GM12878 (cell line): Measurements from ENCODE around the gene SMARCE1. TPM values are rescaled to one million over a fixed set of nuclear protein-coding genes. Genes with fewer than 3 reads are reported as not detected.
A peak's percentile ranks its signal among the peaks of the same experiment; 100 is the strongest.

Source experiments
- BRCA1 ChIP-seq: IDR thresholded peaks from 2 replicates; pipeline ENCODE4 v1.6.1; 2011; ENCODE audit warnings: low read depth, low read length, improper control_type of control experiment
- CBFB ChIP-seq: IDR thresholded peaks from 2 replicates; pipeline ENCODE4 v1.6.1; 2016; ENCODE audit warnings: antibody characterized with exemption, low read depth
- CHD1 ChIP-seq: IDR thresholded peaks from 2 replicates; pipeline ENCODE4 v1.6.1; 2012; ENCODE audit warnings: low read depth, low read length, improper control_type of control experiment
- CHD4 ChIP-seq: fragments of 200-600 bp; sonication (generic); IDR thresholded peaks from 2 replicates; pipeline ENCODE4 v1.6.1; 2016; ENCODE audit warnings: mild to moderate bottlenecking
- EED ChIP-seq: sonication (generic); IDR thresholded peaks from 2 replicates; pipeline ENCODE4 v1.6.1; 2016; ENCODE audit warnings: antibody characterized with exemption, low read depth
- EP300 ChIP-seq, 2 experiments: fragments of 150-350 bp in 1 of 2; IDR thresholded peaks; 2 replicates each; pipeline ENCODE4 v1.6.1; 2011 to 2012; ENCODE audit warnings: low read depth in 2 of 2, low read length in 2 of 2, borderline replicate concordance in 1 of 2, improper control_type of control experiment in 1 of 2, inconsistent platforms in 1 of 2; ENCODE audit not compliant: control insufficient read depth in 1 of 2
- IKZF2 ChIP-seq, 2 experiments: fragments of 450-650 bp; IDR thresholded peaks; 2 replicates each; pipeline ENCODE4 v1.6.1; 2017; ENCODE audit warnings: mild to moderate bottlenecking in 2 of 2, moderate library complexity in 2 of 2
- JUND ChIP-seq: IDR thresholded peaks from 2 replicates; pipeline ENCODE4 v1.6.1; 2012; ENCODE audit warnings: low read depth, mild to moderate bottlenecking, low read length, improper control_type of control experiment, moderate library complexity
- KAT2A ChIP-seq: conservative IDR thresholded peaks from 2 replicates; pipeline ENCODE4 v1.6.1; 2011; ENCODE audit warnings: low read depth, low read length; ENCODE audit not compliant: control insufficient read depth
- KDM1A ChIP-seq: fragments of 200-600 bp; sonication (generic); IDR thresholded peaks from 2 replicates; pipeline ENCODE4 v1.6.1; 2016; ENCODE audit warnings: borderline replicate concordance
- KLF5 ChIP-seq: fragments of 450-650 bp; IDR thresholded peaks from 2 replicates; pipeline ENCODE4 v1.6.1; 2014; ENCODE audit warnings: mild to moderate bottlenecking; ENCODE audit not compliant: partially characterized antibody
- NKRF ChIP-seq: fragments of 450-650 bp; conservative IDR thresholded peaks from 2 replicates; pipeline ENCODE4 v1.6.1; 2017; ENCODE audit warnings: mild to moderate bottlenecking, moderate library complexity
- RELA ChIP-seq: fragments of 450-650 bp; IDR thresholded peaks from 2 replicates; pipeline ENCODE4 v1.8.0; 2014; ENCODE audit warnings: borderline replicate concordance; ENCODE audit not compliant: partially characterized antibody
- SUZ12 ChIP-seq: fragments of 200-600 bp; sonication (generic); IDR thresholded peaks from one replicate; pipeline ENCODE4 v1.6.1; 2018; ENCODE audit warnings: antibody characterized with exemption, mild to moderate bottlenecking; ENCODE audit not compliant: unreplicated experiment
- YY1 ChIP-seq: IDR thresholded peaks from 2 replicates; pipeline ENCODE4 v1.6.1; 2011; ENCODE audit warnings: low read depth, mild to moderate bottlenecking, low read length
- ZNF207 ChIP-seq: fragments of 450-650 bp; IDR thresholded peaks from 2 replicates; pipeline ENCODE4 v1.6.1; 2014; ENCODE audit warnings: antibody characterized with exemption, mild to moderate bottlenecking, borderline replicate concordance
- ZZZ3 ChIP-seq: IDR thresholded peaks from 2 replicates; pipeline ENCODE4 v1.6.1; 2011; ENCODE audit warnings: low read depth; ENCODE audit not compliant: control insufficient read depth, insufficient read length
- polyA plus RNA-seq, 11 experiments: library from polyadenylated mRNA; depleted of rRNA in 4 of 11; unstranded in 6 of 11; stranded (reverse) in 5 of 11; fragments of >200 nt; fragmentation: Nextera tagmentation in 4 of 11; fragmentation: Illumina TruSeq in 1 of 11; extraction: Ambion mirVana in 4 of 11; extraction: Trizol in 1 of 11; gene quantifications; 1 replicate in 1 of 11; 2 replicates in 10 of 11; pipeline versions ENCODE4 v1.2.1 to v1.2.3, GENCODE V29; 2011 to 2016; ENCODE audit warnings: inconsistent platforms in 2 of 11, missing spikeins in 2 of 11, low read depth in 1 of 11
- total RNA-seq, 4 experiments: library from RNA; depleted of rRNA in 3 of 4; stranded (reverse); fragments of >200 nt in 3 of 4; fragmentation: Illumina TruSeq in 1 of 4; extraction: Trizol in 1 of 4; gene quantifications; 2 replicates each; pipeline versions ENCODE4 v1.2.1 to v1.2.3, GENCODE V29; 2013 to 2021
- TF ChIP-seq, protein P1 (sequence below): fragments of 450-650 bp; formaldehyde crosslinking; IDR thresholded peaks from 2 replicates; pipeline ENCODE4 v1.4.0; 2022; ENCODE audit warnings: mild to moderate bottlenecking, moderate library complexity
- TF ChIP-seq, protein P2 (sequence below): fragments of 450-650 bp; formaldehyde crosslinking; IDR thresholded peaks from 2 replicates; pipeline ENCODE4 v1.5.0; 2022; ENCODE audit warnings: mild to moderate bottlenecking, missing genetic modification characterization
- TF ChIP-seq, protein P3 (sequence below): IDR thresholded peaks from 2 replicates; pipeline ENCODE4 v1.6.1; 2011; ENCODE audit warnings: low read depth, mild to moderate bottlenecking, low read length, moderate library complexity, borderline replicate concordance; ENCODE audit errors: extremely low read depth

Gene SMARCE1
- total and polyA plus RNA-seq, 10 of the 15 experiments (the other 5 are each of a cell fraction or from before 2014, with no cell fraction given): 87.9 to 191 (median 132) TPM

GRCh38 chr17:40647624-40648383 lies at the start of gene SMARCE1 (continued):
- TF ChIP-seq CHD4: no peak
- no peak for TF ChIP-seq YY1
- TF ChIP-seq KLF5: peak; percentile 10
- TF ChIP-seq BRCA1: no peak
- TF ChIP-seq NKRF: 0 out of 2 replicates have a peak, but pooled peaks have one; percentile 18
- TF ChIP-seq, protein P1, sequence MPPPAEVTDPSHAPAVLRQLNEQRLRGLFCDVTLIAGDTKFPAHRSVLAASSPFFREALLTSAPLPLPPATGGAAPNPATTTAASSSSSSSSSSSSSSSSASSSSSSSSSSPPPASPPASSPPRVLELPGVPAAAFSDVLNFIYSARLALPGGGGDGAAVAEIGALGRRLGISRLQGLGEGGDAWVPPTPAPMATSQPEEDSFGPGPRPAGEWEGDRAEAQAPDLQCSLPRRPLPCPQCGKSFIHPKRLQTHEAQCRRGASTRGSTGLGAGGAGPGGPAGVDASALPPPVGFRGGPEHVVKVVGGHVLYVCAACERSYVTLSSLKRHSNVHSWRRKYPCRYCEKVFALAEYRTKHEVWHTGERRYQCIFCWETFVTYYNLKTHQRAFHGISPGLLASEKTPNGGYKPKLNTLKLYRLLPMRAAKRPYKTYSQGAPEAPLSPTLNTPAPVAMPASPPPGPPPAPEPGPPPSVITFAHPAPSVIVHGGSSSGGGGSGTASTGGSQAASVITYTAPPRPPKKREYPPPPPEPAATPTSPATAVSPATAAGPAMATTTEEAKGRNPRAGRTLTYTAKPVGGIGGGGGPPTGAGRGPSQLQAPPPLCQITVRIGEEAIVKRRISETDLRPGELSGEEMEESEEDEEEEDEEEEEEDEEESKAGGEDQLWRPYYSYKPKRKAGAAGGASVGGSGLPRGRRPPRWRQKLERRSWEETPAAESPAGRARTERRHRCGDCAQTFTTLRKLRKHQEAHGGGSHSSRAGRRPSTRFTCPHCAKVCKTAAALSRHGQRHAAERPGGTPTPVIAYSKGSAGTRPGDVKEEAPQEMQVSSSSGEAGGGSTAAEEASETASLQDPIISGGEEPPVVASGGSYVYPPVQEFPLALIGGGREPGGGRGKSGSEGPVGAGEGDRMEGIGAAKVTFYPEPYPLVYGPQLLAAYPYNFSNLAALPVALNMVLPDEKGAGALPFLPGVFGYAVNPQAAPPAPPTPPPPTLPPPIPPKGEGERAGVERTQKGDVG (CRISPR knock-in tag): no peak
- TF ChIP-seq RELA: peak; percentile 5
- peak in 1 of 2 experiments; percentile 66 for TF ChIP-seq IKZF2 (IDR thresholded peaks at IDR 0.05)
- no peak for TF ChIP-seq CBFB
- TF ChIP-seq KAT2A: no peak
- TF ChIP-seq SUZ12: no peak
- TF ChIP-seq, protein P2, sequence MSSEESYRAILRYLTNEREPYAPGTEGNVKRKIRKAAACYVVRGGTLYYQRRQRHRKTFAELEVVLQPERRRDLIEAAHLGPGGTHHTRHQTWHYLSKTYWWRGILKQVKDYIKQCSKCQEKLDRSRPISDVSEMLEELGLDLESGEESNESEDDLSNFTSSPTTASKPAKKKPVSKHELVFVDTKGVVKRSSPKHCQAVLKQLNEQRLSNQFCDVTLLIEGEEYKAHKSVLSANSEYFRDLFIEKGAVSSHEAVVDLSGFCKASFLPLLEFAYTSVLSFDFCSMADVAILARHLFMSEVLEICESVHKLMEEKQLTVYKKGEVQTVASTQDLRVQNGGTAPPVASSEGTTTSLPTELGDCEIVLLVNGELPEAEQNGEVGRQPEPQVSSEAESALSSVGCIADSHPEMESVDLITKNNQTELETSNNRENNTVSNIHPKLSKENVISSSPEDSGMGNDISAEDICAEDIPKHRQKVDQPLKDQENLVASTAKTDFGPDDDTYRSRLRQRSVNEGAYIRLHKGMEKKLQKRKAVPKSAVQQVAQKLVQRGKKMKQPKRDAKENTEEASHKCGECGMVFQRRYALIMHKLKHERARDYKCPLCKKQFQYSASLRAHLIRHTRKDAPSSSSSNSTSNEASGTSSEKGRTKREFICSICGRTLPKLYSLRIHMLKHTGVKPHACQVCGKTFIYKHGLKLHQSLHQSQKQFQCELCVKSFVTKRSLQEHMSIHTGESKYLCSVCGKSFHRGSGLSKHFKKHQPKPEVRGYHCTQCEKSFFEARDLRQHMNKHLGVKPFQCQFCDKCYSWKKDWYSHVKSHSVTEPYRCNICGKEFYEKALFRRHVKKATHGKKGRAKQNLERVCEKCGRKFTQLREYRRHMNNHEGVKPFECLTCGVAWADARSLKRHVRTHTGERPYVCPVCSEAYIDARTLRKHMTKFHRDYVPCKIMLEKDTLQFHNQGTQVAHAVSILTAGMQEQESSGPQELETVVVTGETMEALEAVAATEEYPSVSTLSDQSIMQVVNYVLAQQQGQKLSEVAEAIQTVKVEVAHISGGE (CRISPR knock-in tag): no peak
- TF ChIP-seq, protein P3, sequence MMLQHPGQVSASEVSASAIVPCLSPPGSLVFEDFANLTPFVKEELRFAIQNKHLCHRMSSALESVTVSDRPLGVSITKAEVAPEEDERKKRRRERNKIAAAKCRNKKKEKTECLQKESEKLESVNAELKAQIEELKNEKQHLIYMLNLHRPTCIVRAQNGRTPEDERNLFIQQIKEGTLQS: no peak
- TF ChIP-seq JUND: no peak
- TF ChIP-seq ZZZ3: no peak
- no peak for TF ChIP-seq KDM1A
- peak in 1 of 2 experiments; percentile 99; a peak in 2 of 4 replicates for TF ChIP-seq EP300 (IDR thresholded peaks at IDR 0.05; ENCODE audit: borderline replicate concordance in 1 of 2, control insufficient read depth in 1 of 2, low read depth in 2 of 2, low read length in 2 of 2)
- TF ChIP-seq ZNF207: peak; percentile 73; the same call in 1 of the 2 replicates
- no peak for TF ChIP-seq EED
- no peak for TF ChIP-seq CHD1
